HG03354 (cell line): ENCODE measurements around the gene GLG1.
"Not testable (repeated sequence)": the region's sequence is repeated elsewhere in the genome, so short reads cannot be mapped to it uniquely, and the experiment has no call there.

Source experiments
- ATAC-seq: cut with Tn5 transposase; IDR thresholded peaks from one replicate; pipeline ENCODE4 v1.9.1; 2021; ENCODE audit warnings: mild to moderate bottlenecking; ENCODE audit not compliant: unreplicated experiment, poor library complexity, severe bottlenecking

Gene GLG1

GRCh38 chr16:74550227-74551019 is 56.5 kb downstream of the GLG1 start:
- not testable (repeated sequence) for ATAC-seq

- ATAC-seq: not testable (repeated sequence)
Measured at GRCh38 chr16:74546112-74546511, 60.8 kb downstream of the GLG1 start.

DNA sequence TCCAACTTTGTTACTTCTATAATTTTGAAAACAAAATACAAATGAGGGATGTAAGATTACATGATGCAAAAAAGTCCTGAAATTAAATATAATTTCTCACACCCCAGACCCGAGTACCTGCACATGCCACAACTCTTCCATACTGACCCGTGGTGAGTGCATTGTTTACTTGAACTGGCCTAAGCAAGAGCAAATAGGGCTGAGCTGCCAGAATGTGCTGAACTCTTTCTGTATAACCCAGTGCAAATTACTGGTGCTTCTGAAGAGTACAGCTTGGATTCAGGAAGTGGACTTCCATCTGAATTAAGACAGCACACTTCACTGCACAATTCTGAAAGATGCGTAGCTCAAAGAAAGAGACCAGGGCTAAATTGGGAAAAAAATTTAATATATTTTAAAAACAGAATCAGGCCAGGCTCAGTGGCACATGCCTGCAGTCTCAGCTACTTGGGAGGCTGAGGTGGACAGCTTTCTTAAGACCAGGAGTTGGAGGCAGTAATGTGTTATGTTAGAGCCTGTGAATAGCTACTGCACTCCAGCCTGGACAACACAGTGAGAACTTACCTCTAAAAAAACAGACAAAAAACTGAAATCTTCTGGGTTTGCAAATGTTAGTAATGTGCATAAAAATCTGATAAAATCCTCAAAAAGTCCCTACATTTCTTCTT is 63.9 kb downstream of the GLG1 start:
- not testable (repeated sequence) for ATAC-seq

DNA sequence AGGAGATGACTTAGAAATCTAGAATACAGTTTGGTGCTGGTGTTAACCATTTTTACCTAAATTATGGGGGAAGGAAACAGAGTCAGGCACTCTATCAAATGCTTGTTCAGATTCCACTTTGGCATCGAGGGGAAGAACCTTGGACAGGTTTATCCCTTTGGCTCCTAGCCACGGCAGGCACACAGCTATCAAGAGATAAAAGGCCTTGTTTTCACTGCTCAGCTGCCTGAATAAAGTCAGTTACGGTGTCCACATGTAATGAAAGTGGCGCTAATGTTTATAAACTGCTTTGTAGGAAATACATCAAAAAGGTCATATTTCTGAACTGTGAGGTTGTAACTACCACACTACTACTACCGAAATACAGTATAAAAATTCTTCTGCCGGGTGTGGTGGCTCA is 66.3 kb downstream of the GLG1 start:
- not testable (repeated sequence) for ATAC-seq

- not testable (repeated sequence) for ATAC-seq
Measured at GRCh38 chr16:74538801-74539200, 68.1 kb downstream of the GLG1 start.

- ATAC-seq: not testable (repeated sequence)
Measured at GRCh38 chr16:74537746-74538145, 69.2 kb downstream of the GLG1 start.

GRCh38 chr16:74534650-74535049 is 72.3 kb downstream of the GLG1 start:
- not testable (repeated sequence) for ATAC-seq

- ATAC-seq: no peak
Measured at GRCh38 chr16:74524926-74525325, 82.0 kb downstream of the GLG1 start.

DNA sequence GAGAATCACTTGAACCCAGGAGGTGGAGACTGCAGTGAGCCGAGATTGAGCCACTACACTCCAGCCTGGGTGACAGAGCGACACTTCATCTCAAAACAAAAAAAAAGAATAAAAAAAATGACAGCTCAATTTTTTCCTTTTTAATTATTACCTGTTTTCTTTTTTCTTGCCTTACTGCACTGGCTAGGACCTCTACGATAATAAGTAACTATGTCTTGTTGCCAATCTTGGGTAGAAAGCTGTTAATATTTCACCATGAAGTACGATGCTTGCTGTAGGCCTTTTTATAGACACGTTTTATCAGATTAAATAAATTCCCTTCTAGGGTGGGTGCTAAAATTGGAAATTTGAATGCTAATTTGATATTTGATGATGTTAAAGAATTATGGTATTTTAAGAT is 82.8 kb downstream of the GLG1 start:
- no peak for ATAC-seq

- not testable (repeated sequence) for ATAC-seq
Measured at GRCh38 chr16:74523706-74524105, 83.2 kb downstream of the GLG1 start.

DNA sequence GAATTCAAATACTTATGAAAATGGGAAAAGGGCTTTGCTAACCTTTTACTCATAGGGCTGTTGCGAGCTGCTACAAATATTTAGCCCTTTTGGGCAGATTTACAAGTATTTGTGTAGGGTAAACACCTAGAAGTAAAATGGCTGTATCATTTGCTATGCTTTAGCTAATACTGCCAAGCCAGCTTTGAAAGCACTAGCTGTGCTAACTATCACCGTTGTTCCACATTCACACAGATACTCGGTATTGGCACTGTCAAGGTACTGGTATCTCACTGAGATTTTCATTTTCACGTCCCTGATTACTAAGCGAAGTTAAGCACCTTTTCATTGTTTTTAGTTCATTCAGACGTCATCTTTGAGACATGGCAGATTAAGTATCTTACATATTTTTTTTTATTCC is 84.8 kb downstream of the GLG1 start:
- no peak for ATAC-seq

- ATAC-seq: no peak
Measured at GRCh38 chr16:74521691-74522090, 85.2 kb downstream of the GLG1 start.

- not testable (repeated sequence) for ATAC-seq
Measured at GRCh38 chr16:74518934-74519333, 88.0 kb downstream of the GLG1 start.

DNA sequence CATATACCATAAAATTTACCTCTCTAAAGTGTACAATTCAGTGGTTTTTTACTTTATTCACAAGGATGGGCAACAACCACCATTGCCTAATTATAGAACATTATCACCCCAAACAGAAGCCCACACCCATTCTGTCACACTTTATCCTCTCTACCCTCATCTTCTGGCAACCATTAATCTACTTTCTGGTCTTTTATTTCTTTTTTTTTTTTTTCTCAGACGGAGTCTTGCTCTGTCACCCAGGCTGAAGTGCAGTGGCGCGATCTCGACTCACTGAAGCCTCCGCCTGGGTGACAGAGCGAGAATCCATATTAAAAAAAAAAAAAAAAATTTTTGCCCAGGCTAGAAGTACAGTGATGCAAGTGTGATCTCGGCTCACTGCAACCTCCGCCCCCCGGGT is 95.0 kb downstream of the GLG1 start:
- ATAC-seq: no peak

GRCh38 chr16:74505011-74505410 is 101.9 kb downstream of the GLG1 start:
- no peak for ATAC-seq

DNA sequence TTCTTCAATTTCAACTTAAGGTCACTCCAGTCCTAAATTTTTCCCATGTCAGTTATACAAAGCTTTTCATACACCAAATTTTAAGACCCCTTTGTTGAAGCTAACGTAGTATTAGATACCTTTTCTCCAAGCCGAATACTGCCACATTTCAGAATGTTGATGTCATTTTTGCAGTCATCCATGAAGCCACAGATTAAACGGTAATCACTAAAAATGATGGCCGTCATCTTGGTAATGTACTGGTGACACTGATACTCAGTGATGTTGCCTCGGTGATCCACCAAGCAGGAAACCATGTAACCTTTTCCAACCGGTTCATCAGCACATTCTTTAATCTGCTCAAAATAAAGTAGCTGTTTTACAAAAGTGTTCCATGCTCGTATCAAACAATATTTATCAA is 103.5 kb downstream of the GLG1 start:
- ATAC-seq: no peak

- ATAC-seq: no peak
Measured at GRCh38 chr16:74501484-74502478, 105.1 kb downstream of the GLG1 start.

- no peak for ATAC-seq
Measured at GRCh38 chr16:74500907-74501306, 106.0 kb downstream of the GLG1 start.

GRCh38 chr16:74499114-74499513 is 107.8 kb downstream of the GLG1 start:
- ATAC-seq: no peak

DNA sequence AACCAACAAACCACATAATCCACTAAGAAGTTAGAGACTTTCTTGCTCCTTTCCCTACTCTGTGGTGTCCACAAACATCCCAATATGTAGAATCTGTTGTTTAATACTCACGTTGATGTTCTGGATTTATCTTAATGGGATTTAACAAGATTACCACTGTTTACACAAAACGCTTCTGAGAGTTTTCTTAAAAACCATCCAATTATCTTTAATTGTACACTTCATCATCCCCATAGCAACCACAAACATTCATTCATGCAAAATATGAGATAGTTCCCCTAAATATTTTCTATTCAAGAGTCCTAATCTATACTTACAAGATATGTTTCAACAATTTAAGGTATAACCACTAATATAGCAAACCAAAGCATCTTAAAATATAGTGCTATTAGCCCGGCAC is 109.2 kb downstream of the GLG1 start:
- no peak for ATAC-seq
